Neural cell (in vitro differentiated cells): ENCODE data around the gene ADARB1.

Experiments
- CTCF ChIP-seq: fragments of 450-650 bp; IDR thresholded peaks from 2 replicates; pipeline ENCODE4 v1.5.1; 2014; ENCODE audit warnings: antibody characterized with exemption, mild to moderate bottlenecking, moderate library complexity; ENCODE audit not compliant: poor library complexity, severe bottlenecking
- EP300 ChIP-seq: fragments of 450-650 bp; conservative IDR thresholded peaks from 2 replicates; pipeline ENCODE4 v1.6.1; 2014; ENCODE audit warnings: antibody characterized with exemption, mild to moderate bottlenecking, moderate library complexity; ENCODE audit not compliant: poor library complexity, severe bottlenecking
- EZH2 ChIP-seq: fragments of 200-600, 300-800 bp; shearing (Covaris generic), sonication (generic); IDR thresholded peaks from 2 replicates; pipeline ENCODE4 v1.6.1; 2014; ENCODE audit warnings: antibody characterized with exemption, low read length, borderline replicate concordance, mild to moderate bottlenecking; ENCODE audit not compliant: insufficient read depth, poor library complexity, severe bottlenecking
- MXI1 ChIP-seq: fragments of 450-650 bp; conservative IDR thresholded peaks from 2 replicates; pipeline ENCODE4 v1.6.1; 2014; ENCODE audit warnings: antibody characterized with exemption, mild to moderate bottlenecking; ENCODE audit not compliant: poor library complexity, severe bottlenecking
- POLR2AphosphoS5 ChIP-seq: IDR thresholded peaks from 2 replicates; pipeline ENCODE4 v1.6.1; 2012
- RAD21 ChIP-seq: fragments of 450-650 bp; conservative IDR thresholded peaks from 2 replicates; pipeline ENCODE4 v1.6.1; 2014; ENCODE audit warnings: antibody characterized with exemption, mild to moderate bottlenecking, moderate library complexity
- SMC3 ChIP-seq: fragments of 450-650 bp; conservative IDR thresholded peaks from 2 replicates; pipeline ENCODE4 v1.6.1; 2014; ENCODE audit warnings: antibody characterized with exemption, mild to moderate bottlenecking, moderate library complexity; ENCODE audit not compliant: poor library complexity
- TAF1 ChIP-seq: IDR thresholded peaks from 2 replicates; pipeline ENCODE4 v1.6.1; 2012; ENCODE audit warnings: low read depth
- TF ChIP-seq, protein P1 (sequence below): IDR thresholded peaks from 2 replicates; pipeline ENCODE4 v1.6.1; 2012; ENCODE audit warnings: borderline replicate concordance

- TF ChIP-seq EZH2 (no peak), CTCF (no peak), POLR2AphosphoS5 (no peak), TAF1 (no peak), SMC3 (no peak), MXI1 (no peak), RAD21 (no peak), EP300 (no peak)
- TF ChIP-seq, protein P1, sequence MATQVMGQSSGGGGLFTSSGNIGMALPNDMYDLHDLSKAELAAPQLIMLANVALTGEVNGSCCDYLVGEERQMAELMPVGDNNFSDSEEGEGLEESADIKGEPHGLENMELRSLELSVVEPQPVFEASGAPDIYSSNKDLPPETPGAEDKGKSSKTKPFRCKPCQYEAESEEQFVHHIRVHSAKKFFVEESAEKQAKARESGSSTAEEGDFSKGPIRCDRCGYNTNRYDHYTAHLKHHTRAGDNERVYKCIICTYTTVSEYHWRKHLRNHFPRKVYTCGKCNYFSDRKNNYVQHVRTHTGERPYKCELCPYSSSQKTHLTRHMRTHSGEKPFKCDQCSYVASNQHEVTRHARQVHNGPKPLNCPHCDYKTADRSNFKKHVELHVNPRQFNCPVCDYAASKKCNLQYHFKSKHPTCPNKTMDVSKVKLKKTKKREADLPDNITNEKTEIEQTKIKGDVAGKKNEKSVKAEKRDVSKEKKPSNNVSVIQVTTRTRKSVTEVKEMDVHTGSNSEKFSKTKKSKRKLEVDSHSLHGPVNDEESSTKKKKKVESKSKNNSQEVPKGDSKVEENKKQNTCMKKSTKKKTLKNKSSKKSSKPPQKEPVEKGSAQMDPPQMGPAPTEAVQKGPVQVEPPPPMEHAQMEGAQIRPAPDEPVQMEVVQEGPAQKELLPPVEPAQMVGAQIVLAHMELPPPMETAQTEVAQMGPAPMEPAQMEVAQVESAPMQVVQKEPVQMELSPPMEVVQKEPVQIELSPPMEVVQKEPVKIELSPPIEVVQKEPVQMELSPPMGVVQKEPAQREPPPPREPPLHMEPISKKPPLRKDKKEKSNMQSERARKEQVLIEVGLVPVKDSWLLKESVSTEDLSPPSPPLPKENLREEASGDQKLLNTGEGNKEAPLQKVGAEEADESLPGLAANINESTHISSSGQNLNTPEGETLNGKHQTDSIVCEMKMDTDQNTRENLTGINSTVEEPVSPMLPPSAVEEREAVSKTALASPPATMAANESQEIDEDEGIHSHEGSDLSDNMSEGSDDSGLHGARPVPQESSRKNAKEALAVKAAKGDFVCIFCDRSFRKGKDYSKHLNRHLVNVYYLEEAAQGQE: no peak
Observed at GRCh38 chr21:45237401-45237800, 163.0 kb downstream of the ADARB1 start.
